KOPT-K1 (cell line): ENCODE results near the gene PHACTR3.

Experiments
- H3K27ac ChIP-seq: fragments of 200-600 bp; sonication (generic); 2 replicates; pipeline ENCODE4 v1.5.1; 2016; ENCODE audit warnings: antibody characterized with exemption, mild to moderate bottlenecking, low read depth, low read length; ENCODE audit not compliant: poor library complexity, severe bottlenecking
- H3K36me3 ChIP-seq: fragments of 200-600 bp; sonication (generic); 2 replicates; pipeline ENCODE4 v1.5.1; 2017; ENCODE audit warnings: antibody characterized with exemption, mild to moderate bottlenecking, low read length, moderate library complexity; ENCODE audit not compliant: insufficient read depth
- H3K9me3 ChIP-seq: fragments of 200-600 bp; sonication (generic); 2 replicates; pipeline ENCODE4 v1.5.1; 2017; ENCODE audit warnings: antibody characterized with exemption, low read length, mild to moderate bottlenecking; ENCODE audit not compliant: insufficient read depth, poor library complexity, severe bottlenecking

The PHACTR3 gene

GRCh38 chr20:59579404-59580145, 24.8 kb upstream of the PHACTR3 start:
- H3K36me3 ChIP-seq, result peaks cover 9% of the 10 kb centered on the region; the same call in 1 of the 2 replicates
- no peaks in the 10 kb centered on the region for H3K9me3 ChIP-seq
- peak overlapping the region; percentile 93 for H3K27ac ChIP-seq

GRCh38 chr20:59580146-59580946, 24.0 kb upstream of the PHACTR3 start:
- H3K36me3 ChIP-seq, result peaks cover 9% of the 10 kb centered on the region; the same call in 1 of the 2 replicates
- peak overlapping the region; percentile 93 for H3K27ac ChIP-seq
- H3K9me3 ChIP-seq, result no peaks in the 10 kb centered on the region

GRCh38 chr20:59580991-59581401, 23.3 kb upstream of the PHACTR3 start:
- peak overlapping the region; percentile 93 for H3K27ac ChIP-seq
- H3K36me3 ChIP-seq, result peaks cover 9% of the 10 kb centered on the region; the same call in 1 of the 2 replicates
- no peaks in the 10 kb centered on the region for H3K9me3 ChIP-seq

GRCh38 chr20:59581993-59582679, 22.2 kb upstream of the PHACTR3 start:
- no peaks in the 10 kb centered on the region for H3K9me3 ChIP-seq
- peaks cover 17% of the 10 kb centered on the region for H3K36me3 ChIP-seq
- H3K27ac ChIP-seq, result peak overlapping the region; percentile 97

- Histone ChIP-seq H3K9me3 (no peaks in the 10 kb centered on the region), H3K27ac (peak overlapping the region; percentile 97), H3K36me3 (peaks cover 17% of the 10 kb centered on the region)
Measured at GRCh38 chr20:59583428-59584277, 20.7 kb upstream of the PHACTR3 start.

GRCh38 chr20:59584278-59584925, 19.9 kb upstream of the PHACTR3 start:
- no peaks in the 10 kb centered on the region for H3K9me3 ChIP-seq
- H3K36me3 ChIP-seq, result peaks cover 17% of the 10 kb centered on the region
- peak overlapping the region; percentile 97 for H3K27ac ChIP-seq

GRCh38 chr20:59585714-59586409, 18.5 kb upstream of the PHACTR3 start:
- Histone ChIP-seq H3K36me3 (peaks cover 17% of the 10 kb centered on the region), H3K9me3 (no peaks in the 10 kb centered on the region), H3K27ac (peak overlapping the region; percentile 97)

- Histone ChIP-seq H3K27ac (peak overlapping the region; percentile 97), H3K36me3 (peaks cover 22% of the 10 kb centered on the region), H3K9me3 (no peaks in the 10 kb centered on the region)
Measured at GRCh38 chr20:59586613-59587012, 17.7 kb upstream of the PHACTR3 start.

GRCh38 chr20:59587570-59587969, 16.8 kb upstream of the PHACTR3 start:
- Histone ChIP-seq H3K36me3 (peaks cover 22% of the 10 kb centered on the region), H3K9me3 (no peaks in the 10 kb centered on the region), H3K27ac (peak overlapping the region; percentile 97)

- peak overlapping the region; percentile 97 for H3K27ac ChIP-seq
- H3K9me3 ChIP-seq, result no peaks in the 10 kb centered on the region
- H3K36me3 ChIP-seq, result peaks cover 22% of the 10 kb centered on the region
Measured at GRCh38 chr20:59588236-59588855, 16.0 kb upstream of the PHACTR3 start.

- Histone ChIP-seq H3K9me3 (peaks cover 3% of the 10 kb centered on the region), H3K36me3 (peaks cover 15% of the 10 kb centered on the region), H3K27ac (peak overlapping the region; percentile 97)
Measured at GRCh38 chr20:59589086-59589684, 15.2 kb upstream of the PHACTR3 start.

- Histone ChIP-seq H3K9me3 (peaks cover 3% of the 10 kb centered on the region), H3K36me3 (peaks cover 13% of the 10 kb centered on the region), H3K27ac (peak overlapping the region; percentile 97)
Measured at GRCh38 chr20:59591061-59591460, 13.3 kb upstream of the PHACTR3 start.

- Histone ChIP-seq H3K9me3 (peaks cover 3% of the 10 kb centered on the region), H3K27ac (peak overlapping the region; percentile 97), H3K36me3 (no peaks in the 10 kb centered on the region)
Measured at GRCh38 chr20:59596690-59597089, 7.7 kb upstream of the PHACTR3 start.
